Kasumi-1 (cell line): ENCODE data around the gene AKIRIN1.
"Not testable (repeated sequence)": the region's sequence is repeated elsewhere in the genome, so short reads cannot be mapped to it uniquely, and the experiment has no call there.

ENCODE experiments used
- DNase-seq, 2 experiments: peaks; one replicate each; lab custom pipeline; 2025; lab: John Stamatoyannopoulos, UW

AKIRIN1 gene

GRCh38 chr1:39046613-39047210 is 55.6 kb downstream of the AKIRIN1 start:
- no peak for DNase-seq

GRCh38 chr1:39047374-39048229 is 56.5 kb downstream of the AKIRIN1 start:
- no peak for DNase-seq

- DNase-seq = no peak
Measured at GRCh38 chr1:39048745-39049370, 57.8 kb downstream of the AKIRIN1 start.

GRCh38 chr1:39050001-39050400 is 58.9 kb downstream of the AKIRIN1 start:
- DNase-seq = no peak

GRCh38 chr1:39051193-39051850 is 60.2 kb downstream of the AKIRIN1 start:
- DNase-seq = not testable (repeated sequence)

- no peak for DNase-seq
Measured at GRCh38 chr1:39051956-39052355, 60.9 kb downstream of the AKIRIN1 start.

- DNase-seq = not testable (repeated sequence)
Measured at GRCh38 chr1:39055213-39055710, 64.2 kb downstream of the AKIRIN1 start.
